Vagina (tissue), 2 donors: Measurements from ENCODE around the gene TRAPPC2L.

Source experiments
- CTCF ChIP-seq, 3 experiments: fragments of 450-650 bp in 2 of 3; fragments of 200-600 bp in 1 of 3; sonication (generic) in 1 of 3; IDR thresholded peaks; one replicate each; pipeline ENCODE4 v1.5.1; 2017 to 2019; ENCODE audit warnings: antibody characterized with exemption in 3 of 3, mild to moderate bottlenecking in 2 of 3, moderate library complexity in 2 of 3
- POLR2A ChIP-seq, 2 donors: fragments of 450-650 bp; IDR thresholded peaks; one replicate each; pipeline ENCODE4 v1.6.1; 2017; ENCODE audit warnings: antibody characterized with exemption in 2 of 2, mild to moderate bottlenecking in 2 of 2, moderate library complexity in 2 of 2
- POLR2AphosphoS5 ChIP-seq, 2 donors: sonication (generic); formaldehyde crosslinking; IDR thresholded peaks; one replicate each; pipeline ENCODE4 v1.9.0; 2017; ENCODE audit warnings: antibody characterized with exemption in 2 of 2, mild to moderate bottlenecking in 2 of 2, low read depth in 1 of 2; ENCODE audit not compliant: insufficient read depth in 1 of 2

GRCh38 chr16:88834670-88835069 is 22.3 kb upstream of the TRAPPC2L start:
- TF ChIP-seq CTCF (IDR thresholded peaks at IDR 0.05) (no peak), POLR2AphosphoS5 (IDR thresholded peaks at IDR 0.05; ENCODE audit: insufficient read depth in 1 of 2, low read depth in 1 of 2) (no peak), POLR2A (IDR thresholded peaks at IDR 0.05) (no peak)
